Activated CD4-positive, alpha-beta memory T cell treated with anti-CD3 and anti-CD28 coated beads, Interleukin-2, amount 10 ng/mL, durations not matched to agents 7 days and 5 days (primary cell): Measurements from ENCODE around the gene MCTP1. TPM values are rescaled to one million over a fixed set of nuclear protein-coding genes. Genes with fewer than 3 reads are reported as not detected.

Source experiments
- CTCF ChIA-PET: fragments of 350-600 bp; sonication (Branson Sonifier 250); formaldehyde crosslinking; loops from one replicate; lab custom pipeline; 2021; ENCODE audit warnings: antibody characterized with exemption, inconsistent platforms; lab: Charles Lee
- POLR2A ChIA-PET: fragments of 350-600 bp; sonication (Branson Sonifier 250); formaldehyde crosslinking; loops from one replicate; lab custom pipeline; 2021; ENCODE audit warnings: antibody characterized with exemption; lab: Charles Lee
- DNase-seq: peaks from one replicate; pipeline ENCODE4 v3.0.0-alpha.2; 2020
- H3K27ac Mint-ChIP-seq: one replicate; pipeline ENCODE4 v1.8.0; 2021; ENCODE audit warnings: mild to moderate bottlenecking, mixed read lengths
- H3K27me3 Mint-ChIP-seq: one replicate; pipeline ENCODE4 v1.8.0; 2021; ENCODE audit warnings: mixed read lengths
- H3K36me3 Mint-ChIP-seq: one replicate; pipeline ENCODE4 v1.8.0; 2021; ENCODE audit warnings: low read depth, mixed read lengths
- H3K4me1 Mint-ChIP-seq: one replicate; pipeline ENCODE4 v1.8.0; 2021; ENCODE audit warnings: mixed read lengths
- H3K4me3 Mint-ChIP-seq: one replicate; pipeline ENCODE4 v1.8.0; 2021; ENCODE audit warnings: mild to moderate bottlenecking, mixed read lengths
- H3K9me3 Mint-ChIP-seq: one replicate; pipeline ENCODE4 v1.8.0; 2021; ENCODE audit warnings: mixed read lengths
- total RNA-seq, 2 experiments: library from RNA; stranded (reverse); gene quantifications; one replicate each; pipeline ENCODE4 v1.2.3, GENCODE V29; 2021

The MCTP1 gene
- total RNA-seq, 2 experiments from 2014 or later, result not detected

DNA sequence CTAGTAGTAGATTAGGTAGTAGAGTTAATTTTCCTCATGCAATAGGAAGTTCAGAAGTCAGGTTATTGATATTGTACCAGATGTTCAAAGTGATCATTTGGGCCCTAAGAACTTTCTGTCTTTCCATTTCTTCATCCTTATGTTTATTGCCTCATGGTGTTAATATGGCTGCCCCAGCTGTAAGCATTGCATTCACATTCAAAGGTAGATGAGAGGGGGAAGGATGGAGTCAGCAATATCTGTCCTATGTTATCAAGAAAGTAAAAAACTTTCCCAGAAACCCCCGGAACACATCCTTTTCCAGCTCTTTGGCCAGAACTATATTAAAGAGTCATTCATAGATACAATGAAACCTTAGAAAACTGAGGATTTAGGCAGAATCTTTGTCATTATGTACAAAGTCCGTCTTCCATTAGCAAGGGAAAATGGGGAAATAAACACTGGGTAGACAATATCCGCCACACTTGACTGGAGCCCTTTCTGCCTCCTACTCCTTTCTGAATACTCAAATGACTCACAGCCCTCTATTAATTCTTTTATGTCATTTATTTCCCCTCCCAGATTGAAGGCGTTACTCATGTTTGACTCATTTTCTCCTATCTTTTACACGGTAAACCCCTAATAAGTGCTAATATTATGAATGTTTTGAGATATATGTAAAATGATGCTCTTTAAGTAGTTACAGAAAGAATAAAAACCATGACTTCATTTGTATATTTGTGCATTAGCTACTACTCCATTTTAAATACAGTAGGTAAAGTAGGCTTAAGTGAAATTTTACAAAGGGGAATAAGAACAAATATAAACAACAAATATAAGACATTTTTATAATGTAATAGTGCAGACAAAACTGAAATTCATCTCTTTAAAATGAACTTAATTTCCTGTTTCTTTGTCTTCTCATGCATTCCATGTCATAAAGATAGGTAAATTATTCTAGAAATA is 538.8 kb downstream of the MCTP1 start:
- no peaks in the 10 kb centered on the region for H3K9me3 Mint-ChIP-seq
- POLR2A ChIA-PET, result no interaction called here
- no peak overlapping the region for H3K4me3 Mint-ChIP-seq

DNA sequence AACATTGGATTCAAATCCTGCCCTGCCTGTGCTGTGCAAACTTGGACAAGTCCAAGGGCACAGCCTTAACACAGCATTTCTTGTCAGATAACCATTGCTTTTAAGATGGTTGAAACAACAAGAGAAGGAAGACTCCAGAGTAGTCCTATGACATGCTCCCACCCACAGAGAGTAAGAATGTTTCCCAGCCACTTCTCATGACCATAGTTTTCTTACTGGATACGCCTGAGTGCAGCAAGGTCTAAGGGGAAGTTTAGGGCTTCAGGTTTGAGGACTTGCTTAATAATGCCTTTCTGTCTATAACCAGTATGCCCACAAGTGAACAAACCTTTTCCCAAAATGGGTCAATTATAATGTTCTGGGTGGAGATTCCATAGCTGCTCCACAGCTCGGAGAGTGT is 540.0 kb downstream of the MCTP1 start:
- Mint-ChIP-seq H3K9me3 (no peaks in the 10 kb centered on the region), H3K36me3 (no peaks in the 10 kb centered on the region), H3K27me3 (no peaks in the 10 kb centered on the region), H3K27ac (no peak overlapping the region), H3K4me1 (no peaks in the 10 kb centered on the region), H3K4me3 (no peak overlapping the region)
- POLR2A ChIA-PET, result no interaction called here
- no peak for DNase-seq
- CTCF ChIA-PET, result no interaction called here

More for the DNA sequence above, 538.8 kb downstream of the MCTP1 start:
- CTCF ChIA-PET, result no interaction called here
- no peak overlapping the region for H3K27ac Mint-ChIP-seq
- DNase-seq, result no peak
- no peaks in the 10 kb centered on the region for H3K4me1 Mint-ChIP-seq
- H3K36me3 Mint-ChIP-seq, result no peaks in the 10 kb centered on the region
- no peaks in the 10 kb centered on the region for H3K27me3 Mint-ChIP-seq

DNA sequence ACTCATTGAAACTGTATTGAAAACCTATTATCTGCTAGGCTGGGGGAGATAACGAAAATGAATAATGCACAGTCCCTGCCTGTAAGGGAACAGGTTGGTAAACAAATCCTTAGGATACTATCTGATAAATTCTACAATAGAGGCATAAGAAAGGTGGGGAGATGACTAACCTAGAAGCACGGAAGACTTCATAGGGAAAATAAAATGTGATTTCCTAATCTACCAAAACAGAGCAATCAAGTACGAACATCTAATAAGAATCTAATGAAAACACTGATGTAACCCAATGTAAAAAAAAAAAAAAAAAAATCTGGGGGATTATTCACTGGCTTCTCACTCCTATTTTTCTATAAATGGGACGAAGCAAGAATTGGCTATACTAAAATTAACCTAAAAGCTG is 542.0 kb downstream of the MCTP1 start:
- no peaks in the 10 kb centered on the region for H3K27me3 Mint-ChIP-seq
- no peaks in the 10 kb centered on the region for H3K4me1 Mint-ChIP-seq
- H3K36me3 Mint-ChIP-seq, result no peaks in the 10 kb centered on the region
- no peaks in the 10 kb centered on the region for H3K9me3 Mint-ChIP-seq
- no peak overlapping the region for H3K4me3 Mint-ChIP-seq
- ChIA-PET POLR2A (no interaction called here), CTCF (interaction anchor here (0.9 kb wide), 1 partner anchor 122 kb away, joined by 3 read pairs; no protein-coding TSS in a partner anchor)
- no peak overlapping the region for H3K27ac Mint-ChIP-seq
- no peak for DNase-seq

GRCh38 chr5:94740286-94740685 is 544.6 kb downstream of the MCTP1 start:
- no peaks in the 10 kb centered on the region for H3K9me3 Mint-ChIP-seq
- no peak overlapping the region for H3K4me3 Mint-ChIP-seq
- no peak overlapping the region for H3K27ac Mint-ChIP-seq
- CTCF ChIA-PET, result no interaction called here
- POLR2A ChIA-PET, result no interaction called here
- no peaks in the 10 kb centered on the region for H3K4me1 Mint-ChIP-seq
- H3K36me3 Mint-ChIP-seq, result no peaks in the 10 kb centered on the region
- DNase-seq, result no peak
- H3K27me3 Mint-ChIP-seq, result no peaks in the 10 kb centered on the region

DNA sequence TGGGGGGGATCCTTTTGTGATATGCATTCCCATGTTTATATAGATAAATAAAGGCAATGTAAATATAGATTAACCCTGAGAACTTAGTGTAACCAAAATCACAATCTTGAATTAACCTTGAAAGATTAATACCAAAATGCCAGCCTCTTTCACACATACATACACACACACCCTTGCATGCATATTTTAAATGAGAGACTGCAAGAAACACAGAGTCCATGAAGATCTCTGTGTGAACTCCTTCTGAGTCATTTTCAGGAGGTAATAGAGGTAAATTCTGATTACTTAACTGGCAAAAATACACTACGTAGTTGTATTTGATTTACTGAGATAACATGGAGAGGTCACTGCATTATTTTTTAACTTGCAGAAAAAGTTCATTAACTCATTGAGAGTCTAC is 548.4 kb downstream of the MCTP1 start:
- H3K27me3 Mint-ChIP-seq, result no peaks in the 10 kb centered on the region
- CTCF ChIA-PET, result interaction anchor here (1.6 to 3.2 kb wide), 4 partner anchors 111 to 216 kb away, joined by 11 to 61 read pairs (median 12); no protein-coding TSS in a partner anchor

DNA sequence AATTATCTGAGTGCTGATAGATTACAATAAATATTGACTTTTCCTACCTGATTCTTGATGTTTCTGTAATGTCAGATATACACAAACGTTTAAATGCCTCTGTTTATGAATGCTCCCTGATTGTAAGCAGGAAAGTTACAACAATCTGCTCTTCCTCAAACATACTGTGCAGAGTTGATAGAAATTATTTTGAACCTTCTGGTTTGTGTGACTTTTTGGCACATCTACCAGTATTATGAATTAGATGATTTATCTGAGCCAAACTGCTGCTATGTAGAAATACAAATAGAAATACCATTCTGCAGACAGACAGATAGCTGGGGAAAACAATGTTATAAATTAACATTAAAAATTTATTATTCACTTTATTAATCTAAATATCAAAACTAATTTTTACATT is 553.4 kb downstream of the MCTP1 start:
- CTCF ChIA-PET, result no interaction called here
- Mint-ChIP-seq H3K4me1 (no peaks in the 10 kb centered on the region), H3K36me3 (no peaks in the 10 kb centered on the region)

More for the DNA sequence above, 548.4 kb downstream of the MCTP1 start:
- Mint-ChIP-seq H3K27ac (no peak overlapping the region), H3K36me3 (no peaks in the 10 kb centered on the region), H3K9me3 (no peaks in the 10 kb centered on the region), H3K4me3 (no peak overlapping the region), H3K4me1 (no peaks in the 10 kb centered on the region)
- POLR2A ChIA-PET, result no interaction called here
- DNase-seq, result no peak

GRCh38 chr5:94725142-94725541 is 559.8 kb downstream of the MCTP1 start:
- DNase-seq, result no peak
- Mint-ChIP-seq H3K4me1 (no peaks in the 10 kb centered on the region), H3K36me3 (no peaks in the 10 kb centered on the region), H3K27me3 (peaks cover 9% of the 10 kb centered on the region), H3K9me3 (no peaks in the 10 kb centered on the region), H3K27ac (no peak overlapping the region), H3K4me3 (no peak overlapping the region)
- ChIA-PET CTCF (interaction anchor here (1.3 kb wide), 1 partner anchor 13 kb away, joined by 5 read pairs; no protein-coding TSS in a partner anchor), POLR2A (no interaction called here)

More for the DNA sequence above, 553.4 kb downstream of the MCTP1 start:
- POLR2A ChIA-PET, result no interaction called here
- Mint-ChIP-seq H3K27ac (no peak overlapping the region), H3K27me3 (no peaks in the 10 kb centered on the region), H3K9me3 (no peaks in the 10 kb centered on the region), H3K4me3 (no peak overlapping the region)
- no peak for DNase-seq

- CTCF ChIA-PET, result no interaction called here
- POLR2A ChIA-PET, result no interaction called here
- Mint-ChIP-seq H3K36me3 (peaks cover 25% of the 10 kb centered on the region), H3K4me3 (no peak overlapping the region), H3K27me3 (peaks cover 5% of the 10 kb centered on the region), H3K9me3 (no peaks in the 10 kb centered on the region), H3K27ac (no peak overlapping the region), H3K4me1 (no peaks in the 10 kb centered on the region)
- DNase-seq, result no peak
Observed at GRCh38 chr5:94715768-94716167, 569.1 kb downstream of the MCTP1 start.

GRCh38 chr5:94711785-94712184 is 573.1 kb downstream of the MCTP1 start:
- DNase-seq, result no peak
- no peaks in the 10 kb centered on the region for H3K27me3 Mint-ChIP-seq
- no peaks in the 10 kb centered on the region for H3K9me3 Mint-ChIP-seq
- H3K4me3 Mint-ChIP-seq, result no peak overlapping the region
- ChIA-PET POLR2A (no interaction called here), CTCF (interaction anchor here (2.9 kb wide), 1 partner anchor 26 kb away, joined by 7 read pairs; no protein-coding TSS in a partner anchor)
- H3K4me1 Mint-ChIP-seq, result no peaks in the 10 kb centered on the region
- no peak overlapping the region for H3K27ac Mint-ChIP-seq
- peaks cover 41% of the 10 kb centered on the region for H3K36me3 Mint-ChIP-seq

- no peaks in the 10 kb centered on the region for H3K9me3 Mint-ChIP-seq
- H3K27me3 Mint-ChIP-seq, result no peaks in the 10 kb centered on the region
- no peak for DNase-seq
- no peaks in the 10 kb centered on the region for H3K4me1 Mint-ChIP-seq
- H3K27ac Mint-ChIP-seq, result no peak overlapping the region
- H3K4me3 Mint-ChIP-seq, result no peak overlapping the region
- ChIA-PET CTCF (interaction anchor here (0.8 to 2.1 kb wide), 2 partner anchors 28 to 141 kb away, joined by 4 to 8 read pairs; no protein-coding TSS in a partner anchor), POLR2A (no interaction called here)
- H3K36me3 Mint-ChIP-seq, result peaks cover 41% of the 10 kb centered on the region
Observed at GRCh38 chr5:94709277-94709676, 575.6 kb downstream of the MCTP1 start.

DNA sequence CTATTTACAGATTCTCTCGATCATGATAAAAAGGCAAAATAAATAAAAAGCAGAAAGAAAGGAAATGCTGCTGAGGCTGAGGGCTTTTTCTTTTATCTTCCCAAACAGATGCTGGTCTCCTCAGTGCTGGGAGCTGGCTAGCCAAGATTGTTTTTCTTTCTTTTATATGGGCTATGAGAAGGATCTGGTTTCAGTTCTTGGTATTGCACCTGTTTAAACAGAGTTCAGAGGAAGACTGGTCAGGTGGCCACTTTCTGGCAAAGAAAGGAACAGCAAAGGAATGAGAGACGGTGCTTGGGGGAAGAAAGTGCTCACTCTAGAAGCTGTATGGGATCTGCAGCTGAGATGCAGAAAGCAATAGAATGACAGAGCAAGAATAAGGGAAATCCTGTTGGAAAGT is 577.5 kb downstream of the MCTP1 start:
- POLR2A ChIA-PET, result no interaction called here

DNA sequence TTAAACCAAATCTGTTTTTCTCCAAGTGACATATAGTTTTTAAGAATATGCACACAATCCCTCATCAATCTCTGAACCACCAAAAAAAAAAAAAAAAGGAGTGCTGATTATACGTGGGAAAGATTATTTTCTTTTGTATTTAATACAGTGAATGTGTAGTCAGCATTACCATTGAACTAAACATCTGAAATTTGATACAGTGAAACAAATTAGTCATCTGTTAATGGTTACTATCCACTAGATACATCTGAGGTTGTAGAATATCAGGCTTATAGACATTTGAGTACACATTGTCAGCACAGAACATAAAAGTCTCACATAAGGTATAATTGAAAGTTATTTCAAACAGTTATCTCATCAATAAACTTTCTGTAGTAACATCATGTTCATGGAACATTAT is 579.5 kb downstream of the MCTP1 start:
- CTCF ChIA-PET, result no interaction called here
- no peak overlapping the region for H3K27ac Mint-ChIP-seq
- no peaks in the 10 kb centered on the region for H3K9me3 Mint-ChIP-seq
- no peak for DNase-seq
- POLR2A ChIA-PET, result no interaction called here
- H3K4me1 Mint-ChIP-seq, result peaks cover 10% of the 10 kb centered on the region
- no peaks in the 10 kb centered on the region for H3K27me3 Mint-ChIP-seq
- H3K4me3 Mint-ChIP-seq, result no peak overlapping the region
- peaks cover 19% of the 10 kb centered on the region for H3K36me3 Mint-ChIP-seq

More for the DNA sequence above, 577.5 kb downstream of the MCTP1 start:
- DNase-seq, result no peak
- H3K27ac Mint-ChIP-seq, result no peak overlapping the region
- H3K27me3 Mint-ChIP-seq, result no peaks in the 10 kb centered on the region
- CTCF ChIA-PET, result interaction anchor here (2.1 kb wide), 1 partner anchor 30 kb away, joined by 8 read pairs; no protein-coding TSS in a partner anchor
- H3K9me3 Mint-ChIP-seq, result no peaks in the 10 kb centered on the region
- peaks cover 2% of the 10 kb centered on the region for H3K4me1 Mint-ChIP-seq
- H3K36me3 Mint-ChIP-seq, result peaks cover 28% of the 10 kb centered on the region
- no peak overlapping the region for H3K4me3 Mint-ChIP-seq

DNA sequence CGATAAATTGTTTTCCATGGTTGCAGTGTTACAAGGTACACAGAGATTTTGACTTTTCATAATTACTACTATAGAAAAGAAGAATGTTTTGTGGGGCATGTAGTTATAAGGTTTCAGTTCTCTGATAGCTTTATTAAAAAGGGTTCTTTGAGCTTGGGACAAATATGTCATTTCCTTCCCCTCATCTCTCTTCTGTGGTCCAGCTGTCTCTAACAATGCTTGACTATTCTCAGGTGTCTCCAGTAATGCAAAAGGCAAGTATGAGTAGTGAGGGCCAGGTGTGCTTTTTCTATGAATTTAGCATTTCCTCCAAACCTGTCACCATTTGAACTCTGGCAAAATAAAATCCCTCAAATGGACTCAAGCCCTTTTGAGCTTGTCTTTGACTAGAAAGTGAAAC is 582.2 kb downstream of the MCTP1 start:
- H3K27me3 Mint-ChIP-seq, result no peaks in the 10 kb centered on the region
- peaks cover 9% of the 10 kb centered on the region for H3K36me3 Mint-ChIP-seq
- POLR2A ChIA-PET, result no interaction called here
- no peak for DNase-seq
- no peak overlapping the region for H3K4me3 Mint-ChIP-seq
- CTCF ChIA-PET, result interaction anchor here (1.5 kb wide), 1 partner anchor 35 kb away, joined by 5 read pairs; no protein-coding TSS in a partner anchor
- H3K27ac Mint-ChIP-seq, result no peak overlapping the region
- H3K9me3 Mint-ChIP-seq, result no peaks in the 10 kb centered on the region
- peaks cover 14% of the 10 kb centered on the region for H3K4me1 Mint-ChIP-seq
